HG02973 (cell line): ENCODE measurements around the gene TIMM44.
"Not testable (repeated sequence)": the region's sequence is repeated elsewhere in the genome, so short reads cannot be mapped to it uniquely, and the experiment has no call there.

Source experiments
- ATAC-seq: cut with Tn5 transposase; IDR thresholded peaks from one replicate; pipeline ENCODE4 v1.9.1; 2021; ENCODE audit warnings: moderate library complexity; ENCODE audit not compliant: unreplicated experiment

TIMM44 gene

DNA sequence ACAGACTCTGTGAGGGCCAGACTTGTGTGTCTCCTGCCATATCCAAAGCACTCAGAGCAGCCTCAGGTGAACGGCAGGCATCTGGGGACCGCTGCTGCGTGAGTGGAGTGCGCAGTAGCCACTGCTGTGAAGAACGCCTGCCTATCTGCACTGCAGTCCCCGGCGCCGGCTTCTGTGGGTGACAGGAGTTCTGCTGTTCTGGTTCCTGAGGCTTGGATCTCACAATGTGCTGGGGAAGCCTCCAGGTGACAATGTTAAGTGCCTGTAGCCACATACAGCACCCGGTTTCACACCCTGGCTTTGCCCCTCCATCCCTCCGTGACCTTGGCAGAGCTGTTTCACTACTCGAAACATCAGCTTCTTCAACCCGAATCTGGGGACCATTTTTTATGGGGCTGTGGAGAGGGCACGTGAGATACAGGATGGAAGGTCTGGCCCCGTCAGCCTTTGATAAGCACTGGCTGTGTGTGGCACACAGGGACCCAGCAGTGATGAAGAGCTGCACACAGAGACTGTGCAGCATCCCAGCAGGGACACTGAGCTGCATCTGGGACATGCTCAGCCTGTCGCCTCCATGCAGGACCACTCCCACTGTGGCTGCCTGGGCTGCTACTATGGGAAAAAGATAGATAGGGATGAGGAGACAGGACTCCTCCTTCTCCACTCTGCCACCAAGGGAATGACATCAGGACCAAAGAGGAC, 33.7 kb upstream of the TIMM44 start:
- ATAC-seq, result no peak

GRCh38 chr19:7976461-7976860, 33.0 kb upstream of the TIMM44 start:
- no peak for ATAC-seq

DNA sequence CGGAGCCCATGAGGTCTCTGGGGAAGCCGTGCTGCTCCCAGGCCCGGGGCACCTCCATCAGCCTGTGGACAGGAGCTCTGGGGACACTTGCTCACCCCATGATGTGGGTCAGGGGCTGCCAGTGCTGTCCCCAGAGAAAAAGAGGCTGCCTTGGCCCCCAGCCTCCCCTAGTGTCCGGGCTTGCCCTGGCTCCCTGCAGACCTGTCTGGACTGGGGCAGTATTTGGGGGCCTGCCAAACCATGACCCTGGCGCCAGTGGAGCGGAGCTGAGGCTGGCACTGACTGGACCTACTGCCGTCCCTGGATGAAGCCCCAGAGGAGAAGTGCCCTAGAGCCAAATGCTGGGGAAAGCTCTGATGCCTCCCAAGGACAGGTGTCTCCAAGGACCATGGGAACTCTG, 31.6 kb upstream of the TIMM44 start:
- no peak for ATAC-seq

GRCh38 chr19:7973883-7974282, 30.4 kb upstream of the TIMM44 start:
- no peak for ATAC-seq

GRCh38 chr19:7971553-7972520, 28.4 kb upstream of the TIMM44 start:
- ATAC-seq, result no peak

- no peak for ATAC-seq
Observed at GRCh38 chr19:7970716-7971448, 27.4 kb upstream of the TIMM44 start.

- ATAC-seq, result no peak
Observed at GRCh38 chr19:7969555-7969939, 26.1 kb upstream of the TIMM44 start.

DNA sequence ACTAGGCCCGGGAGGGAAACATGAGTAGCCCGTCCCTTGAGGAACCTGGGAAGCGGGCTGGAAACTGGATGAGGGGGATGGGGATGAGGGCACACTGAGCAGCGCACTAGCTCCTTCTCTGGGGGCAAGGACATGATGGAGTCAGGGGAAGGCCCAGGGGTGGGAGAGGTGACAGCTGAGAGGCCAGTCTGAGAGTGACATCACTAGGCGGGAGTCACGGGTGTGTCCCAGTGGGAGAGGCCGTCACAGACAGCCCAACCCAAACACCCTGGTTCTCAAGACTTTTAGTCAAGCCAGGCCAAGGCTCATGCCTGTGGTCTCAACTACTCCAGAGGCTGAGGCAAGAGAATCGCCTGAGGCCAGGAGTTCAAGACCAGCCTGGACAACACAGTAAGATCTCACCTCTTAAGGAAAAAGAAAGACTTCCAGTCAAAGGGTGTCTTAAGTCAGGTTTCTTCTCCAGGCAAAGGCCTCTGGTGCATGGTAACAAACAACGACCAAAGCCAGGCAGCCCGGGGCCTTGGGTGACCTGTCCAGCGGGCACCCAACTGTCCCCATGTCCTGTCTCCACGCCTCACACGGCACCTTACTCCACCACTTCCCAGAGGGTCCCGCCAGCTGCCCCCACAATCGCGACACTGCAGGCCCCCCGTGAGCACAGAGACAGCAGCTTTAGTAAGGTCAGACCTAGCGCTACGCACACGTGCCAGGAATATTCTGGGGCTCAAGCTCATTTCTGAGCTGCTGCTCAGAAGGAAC, 25.5 kb upstream of the TIMM44 start:
- no peak for ATAC-seq

DNA sequence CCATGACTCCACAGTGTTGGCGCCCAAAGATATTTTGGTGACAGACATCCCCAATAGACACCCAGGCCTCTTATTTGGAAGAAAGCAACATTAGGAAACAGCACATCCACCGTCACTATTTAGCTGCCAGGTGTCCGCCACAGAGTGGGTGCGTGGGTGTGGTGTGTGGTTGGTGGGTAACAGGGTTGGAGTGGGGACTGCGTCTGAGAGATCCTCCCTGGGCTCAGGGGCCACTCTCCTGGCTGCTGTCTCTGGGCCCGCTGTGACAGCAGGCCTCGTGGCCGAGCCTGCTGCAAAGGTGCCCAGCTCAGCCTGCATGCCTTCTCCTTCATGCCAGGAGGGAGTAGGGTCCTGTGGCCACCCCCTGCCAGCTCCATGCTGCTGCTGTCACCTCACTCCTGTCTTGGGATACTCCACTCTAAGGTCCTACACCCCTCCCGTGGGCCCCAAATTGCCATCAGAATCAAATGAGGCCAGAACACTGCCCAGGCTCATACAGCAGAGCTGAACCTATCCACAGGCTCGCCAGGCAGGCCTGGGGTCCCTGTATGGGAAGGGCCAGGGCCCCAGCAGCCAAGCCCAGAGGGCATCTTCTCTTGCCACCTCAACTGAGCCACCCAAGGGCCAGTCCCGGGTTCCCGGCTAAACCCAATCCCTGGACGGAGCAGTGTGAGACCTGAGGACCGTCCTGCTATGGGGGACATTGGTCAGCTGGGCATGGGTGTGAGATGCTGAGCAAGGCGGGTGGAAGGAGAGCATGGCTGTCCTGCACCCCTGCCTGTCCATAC, 24.7 kb upstream of the TIMM44 start:
- no peak for ATAC-seq

GRCh38 chr19:7965921-7966665, 22.6 kb upstream of the TIMM44 start:
- ATAC-seq, result no peak

DNA sequence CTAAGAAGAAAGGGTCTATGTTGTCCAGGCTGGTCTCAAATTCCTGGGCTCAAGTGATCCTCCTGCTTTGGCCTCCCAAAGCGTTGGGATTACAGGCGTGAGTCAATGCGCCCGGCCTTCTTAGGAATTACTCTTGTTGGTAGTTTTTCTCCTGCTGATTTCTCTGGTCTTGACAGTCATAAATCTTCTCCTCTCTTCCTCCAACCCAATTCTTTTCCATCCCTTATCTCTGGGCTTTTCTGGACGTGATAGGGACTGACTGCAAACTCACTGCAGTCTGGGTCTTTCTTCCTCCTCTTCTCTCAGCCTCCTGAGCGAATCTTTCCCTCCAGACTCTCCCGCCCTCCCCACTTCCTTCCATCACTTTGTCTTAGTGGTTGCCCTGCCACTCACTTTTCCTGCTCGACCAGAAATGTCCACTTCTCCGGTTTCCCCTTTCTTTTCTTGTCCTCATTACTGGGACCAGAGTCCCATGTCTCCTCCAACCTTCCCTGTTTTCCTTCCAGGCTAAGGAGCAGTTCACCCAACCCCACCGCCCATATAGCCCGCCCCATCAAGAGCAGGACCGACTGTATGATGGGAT, 21.9 kb upstream of the TIMM44 start:
- no peak for ATAC-seq

DNA sequence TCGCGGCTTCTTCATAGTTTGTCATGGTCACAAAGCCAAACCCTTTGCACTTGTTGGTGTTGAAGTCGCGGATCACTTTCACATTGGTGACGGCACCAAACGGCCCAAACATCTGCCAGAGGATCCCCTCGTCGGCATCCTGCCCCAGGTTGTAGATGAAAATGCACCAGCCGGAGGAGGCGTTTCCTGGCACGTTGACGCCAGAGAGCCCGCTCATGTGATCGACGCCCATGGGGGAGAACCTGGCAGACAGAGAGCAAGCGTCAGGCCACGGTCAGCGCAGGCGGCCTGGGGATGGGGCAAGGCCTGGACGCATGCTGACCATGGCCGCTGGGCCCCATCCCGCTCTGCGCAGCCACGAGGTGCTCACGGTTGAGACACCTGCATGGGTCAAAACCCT, 20.1 kb upstream of the TIMM44 start:
- no peak for ATAC-seq

DNA sequence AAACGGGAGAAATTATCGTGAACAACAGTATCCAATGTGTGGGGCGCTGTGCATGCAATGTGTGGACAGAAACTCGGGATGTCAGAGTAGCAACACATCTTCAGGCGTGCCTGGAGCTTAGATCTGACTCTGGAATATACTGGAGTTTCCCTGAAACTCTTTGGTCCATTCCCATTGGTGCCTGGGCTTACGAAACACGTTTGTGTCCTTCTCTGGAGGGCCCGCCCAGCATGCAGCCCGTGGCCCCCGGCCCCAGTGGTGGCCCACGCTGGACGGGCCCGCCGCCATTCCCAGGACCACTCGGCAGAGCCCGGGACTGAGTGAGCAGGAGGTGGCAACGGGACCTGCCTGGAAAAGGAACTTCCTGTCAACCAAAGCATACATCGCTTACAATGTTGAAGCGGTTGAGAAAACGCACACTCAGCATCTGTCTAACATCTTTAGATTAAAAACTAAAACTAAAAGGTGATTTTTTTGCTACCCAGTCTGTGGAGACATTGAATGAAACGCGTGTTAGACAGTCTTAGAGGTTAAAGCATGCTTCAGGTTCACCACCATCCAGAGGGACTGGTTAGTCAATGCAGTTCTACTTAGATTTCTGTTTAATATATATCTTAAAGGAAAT, 19.3 kb upstream of the TIMM44 start:
- no peak for ATAC-seq

DNA sequence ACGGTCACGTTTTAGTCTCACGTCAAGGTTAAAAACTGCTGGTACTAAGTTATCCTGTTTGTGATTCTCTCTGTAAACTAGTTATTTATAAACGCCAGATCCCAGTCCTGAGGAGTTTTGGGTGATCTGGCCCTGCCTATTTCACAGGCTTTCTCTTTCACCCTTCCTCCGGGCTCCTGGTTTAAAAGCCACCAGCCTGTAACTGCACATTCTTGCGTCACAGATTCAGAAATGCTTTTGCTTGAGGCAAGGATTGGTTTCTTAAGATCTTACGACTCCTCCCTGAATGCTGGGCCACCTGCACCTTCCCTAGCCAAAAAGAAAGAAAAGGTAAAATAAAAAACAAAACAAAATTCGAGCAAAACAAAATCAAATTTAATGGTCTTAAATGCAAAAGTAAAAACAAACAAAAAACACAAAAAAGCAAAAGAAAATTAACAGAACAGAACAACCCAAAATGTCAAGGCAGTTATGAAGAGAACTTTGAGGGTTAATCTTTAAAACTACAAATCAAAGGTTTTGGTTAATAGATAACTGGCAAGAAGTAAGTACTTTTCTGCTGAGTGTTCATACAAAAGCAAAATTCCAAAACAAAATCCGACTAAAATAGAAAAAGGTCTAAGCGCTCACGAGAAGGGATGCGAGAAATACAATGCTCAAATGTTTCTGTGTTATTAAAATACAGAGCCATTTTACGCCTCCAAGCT, 18.6 kb upstream of the TIMM44 start:
- ATAC-seq, result no peak

DNA sequence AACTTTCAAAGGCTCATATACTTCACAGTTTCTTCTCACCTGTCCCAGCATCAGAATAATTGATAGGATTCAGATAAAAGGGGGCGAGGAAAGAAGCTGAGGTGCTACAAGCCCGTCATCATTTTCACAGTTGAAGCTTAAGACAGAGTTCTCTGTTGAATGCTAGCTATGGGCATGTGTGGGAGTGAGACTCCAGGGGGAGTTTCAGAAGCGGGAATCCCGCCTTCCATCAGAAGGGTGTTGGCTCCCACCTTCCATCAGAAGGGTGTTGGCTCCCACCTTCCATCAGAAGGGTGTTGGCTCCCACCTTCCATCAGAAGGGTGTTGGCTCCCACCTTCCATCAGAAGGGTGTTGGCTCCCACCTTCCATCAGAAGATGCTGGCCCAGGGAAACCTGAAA, 17.6 kb upstream of the TIMM44 start:
- ATAC-seq, result not testable (repeated sequence)

GRCh38 chr19:7959211-7959610, 15.7 kb upstream of the TIMM44 start:
- ATAC-seq, result no peak

- no peak for ATAC-seq
Observed at GRCh38 chr19:7955696-7956095, 12.2 kb upstream of the TIMM44 start.

DNA sequence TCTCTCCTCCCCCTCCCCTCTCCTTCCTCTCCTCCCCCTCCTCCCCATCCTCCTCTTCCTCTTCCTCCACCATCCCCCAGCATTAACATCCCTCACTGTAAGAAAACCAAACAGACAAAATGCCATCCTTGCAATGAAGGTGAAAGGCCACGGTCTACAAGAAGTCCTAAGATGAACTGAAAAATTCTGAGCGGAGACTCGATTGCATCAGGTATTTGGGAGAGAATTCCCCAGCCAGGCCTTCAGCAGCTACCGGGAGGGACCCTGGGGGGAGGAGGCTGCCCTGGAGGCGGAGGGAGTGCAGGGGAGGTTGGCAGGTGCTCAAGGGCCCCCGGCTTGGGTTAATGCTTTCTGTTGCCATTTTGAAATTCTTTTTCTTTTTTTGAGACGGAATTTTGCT, 10.1 kb upstream of the TIMM44 start:
- no peak for ATAC-seq
